Lower leg skin (tissue), 4 donors: ENCODE data around the gene FANCI. TPM values are rescaled to one million over a fixed set of nuclear protein-coding genes. Genes with fewer than 3 reads are reported as not detected.

ENCODE experiments used
- DNase-seq, 2 donors: peaks; one replicate each; pipeline ENCODE4 v3.0.0-alpha.2; 2019; ENCODE audit warnings: low spot score in 2 of 2
- H3K4me3 ChIP-seq: fragments of 200-600 bp; sonication (generic); 2 replicates; pipeline ENCODE4 v1.5.1; 2017; ENCODE audit warnings: mild to moderate bottlenecking, low read depth; ENCODE audit not compliant: poor library complexity, severe bottlenecking
- CTCF ChIP-seq, 3 donors: fragments of 450-650 bp; IDR thresholded peaks; one replicate each; pipeline ENCODE4 v1.5.1; 2016; ENCODE audit warnings: antibody characterized with exemption in 3 of 3, mild to moderate bottlenecking in 3 of 3, moderate library complexity in 2 of 3
- POLR2A ChIP-seq, 2 donors: fragments of 450-650 bp; IDR thresholded peaks; one replicate each; pipeline ENCODE4 v1.6.1; 2016 to 2017; ENCODE audit warnings: antibody characterized with exemption in 2 of 2, mild to moderate bottlenecking in 1 of 2, moderate library complexity in 1 of 2
- WGBS, 2 donors: methylation state at CpG; one replicate each; pipeline ENCODE4 v1.1.5; 2018; 5-methylcytosine and 5-hydroxymethylcytosine counted together
- intact Hi-C: fragments of 100-400 bp; cut with DNase I; formaldehyde crosslinking; loops from one replicate; pipeline ENCODE4 v1.15.0; 2023; ENCODE audit warnings: low total_unique reads
- microRNA-seq, 2 donors: library from miRNA; unstranded; fragments of <30 nt; microRNA quantifications; one replicate each; pipeline ENCODE4, GENCODE V29; 2016; ENCODE audit warnings: borderline replicate concordance in 2 of 2, borderline number of aligned reads in 1 of 2
- total RNA-seq, 4 donors: library from RNA; depleted of rRNA; stranded (reverse); fragments of >200 nt; gene quantifications; one replicate each; pipeline ENCODE4 v1.1.0, GENCODE V29; 2016

FANCI gene
- total RNA-seq, 4 donors from 2014 or later: 4.5 to 22.0 (median 8.5) TPM

- 4 to 7% methylated on average over 25 to 29 of the region's 73 CpGs for WGBS, 2 donors
- H3K4me3 ChIP-seq: no peak overlapping the region
- no peak for TF ChIP-seq POLR2A (IDR thresholded peaks at IDR 0.05)
- TF ChIP-seq CTCF (IDR thresholded peaks at IDR 0.05): no peak
- intact Hi-C loops: no loop called here
- DNase-seq: no peak
Measured at GRCh38 chr15:89362203-89363101, 118.7 kb downstream of the FANCI start.

- H3K4me3 ChIP-seq: no peak overlapping the region
- DNase-seq: no peak
- 14 to 19% methylated on average over 6 of the region's 6 CpGs for WGBS, 2 donors
- intact Hi-C loops: no loop called here
- no peak for TF ChIP-seq POLR2A (IDR thresholded peaks at IDR 0.05)
Measured at GRCh38 chr15:89363133-89363532, 119.4 kb downstream of the FANCI start.

GRCh38 chr15:89363770-89364169 is 120.0 kb downstream of the FANCI start:
- DNase-seq: no peak
- intact Hi-C loops: no loop called here
- no peak overlapping the region for H3K4me3 ChIP-seq
- TF ChIP-seq CTCF (IDR thresholded peaks at IDR 0.05) (no peak), POLR2A (IDR thresholded peaks at IDR 0.05) (no peak)
- WGBS, 2 donors: 25 to 46% methylated on average over 4 of the region's 4 CpGs

- intact Hi-C loops: no loop called here
- DNase-seq: peak in 1 of 2 donors; percentile 29
- H3K4me3 ChIP-seq: no peak overlapping the region
- WGBS, 2 donors: 13 to 19% methylated on average over 6 of the region's 6 CpGs
- TF ChIP-seq POLR2A (IDR thresholded peaks at IDR 0.05) (no peak), CTCF (IDR thresholded peaks at IDR 0.05) (no peak)
Measured at GRCh38 chr15:89364341-89364740, 120.6 kb downstream of the FANCI start.

- 18 to 27% methylated on average over 9 to 13 of the region's 13 CpGs for WGBS, 2 donors
- TF ChIP-seq POLR2A (IDR thresholded peaks at IDR 0.05): no peak
- no peak for TF ChIP-seq CTCF (IDR thresholded peaks at IDR 0.05)
- no peak for DNase-seq
- no peak overlapping the region for H3K4me3 ChIP-seq
- intact Hi-C loops: no loop called here
Measured at GRCh38 chr15:89364741-89365450, 121.1 kb downstream of the FANCI start.

- DNase-seq: no peak
- intact Hi-C loops: no loop called here
- H3K4me3 ChIP-seq: no peak overlapping the region
- 13 to 15% methylated on average over 22 of the region's 22 CpGs for WGBS, 2 donors
- no peak for TF ChIP-seq POLR2A (IDR thresholded peaks at IDR 0.05)
Measured at GRCh38 chr15:89365462-89366065, 121.8 kb downstream of the FANCI start.

Small RNA genes lying within 50 kb of the gene (microRNA-seq; reads per million reads assigned to microRNA genes)
- 0 to 0.68 reads per million in 2 donors for gene MIR6766

Other genes with a start within 250 kb of the FANCI start
- gene ABHD2, start 155.5 kb upstream of the FANCI start, total RNA-seq: 10 to 100 TPM; 21.5 to 57.3 (median 38.5) TPM
- gene RLBP1, start 22.4 kb upstream of the FANCI start, total RNA-seq: not detected
- 100 to 1,000 TPM in 1 of 4 donors, 10 to 100 TPM in 3; 61.1 to 110 (median 82.6) TPM for gene POLG, start 90.8 kb downstream of the FANCI start, total RNA-seq